GM21423 (cell line): Measurements from ENCODE around the gene DAGLA.

ENCODE experiments used
- ATAC-seq: cut with Tn5 transposase; IDR thresholded peaks from one replicate; pipeline ENCODE4 v1.9.1; 2021; ENCODE audit warnings: mild to moderate bottlenecking, moderate library complexity; ENCODE audit not compliant: unreplicated experiment

Gene DAGLA

GRCh38 chr11:61688365-61689163 lies 8.4 kb downstream of the DAGLA start:
- no peak for ATAC-seq

- no peak for ATAC-seq
These were observed 8.9 kb downstream of the DAGLA start for GRCh38 chr11:61689164-61689496.

- ATAC-seq, result no peak
These were observed 10.7 kb downstream of the DAGLA start for GRCh38 chr11:61690706-61691379.

GRCh38 chr11:61691380-61692156 lies 11.4 kb downstream of the DAGLA start:
- ATAC-seq, result no peak

GRCh38 chr11:61693922-61694601 lies 13.9 kb downstream of the DAGLA start:
- no peak for ATAC-seq

GRCh38 chr11:61694602-61694939 lies 14.4 kb downstream of the DAGLA start:
- no peak for ATAC-seq

GRCh38 chr11:61694946-61695706 lies 14.9 kb downstream of the DAGLA start:
- ATAC-seq, result no peak

GRCh38 chr11:61695917-61696316 lies 15.7 kb downstream of the DAGLA start:
- ATAC-seq, result peak; percentile 69

GRCh38 chr11:61696602-61697001 lies 16.4 kb downstream of the DAGLA start:
- no peak for ATAC-seq

GRCh38 chr11:61697078-61697502 lies 16.9 kb downstream of the DAGLA start:
- no peak for ATAC-seq

- ATAC-seq, result no peak
These were observed 17.6 kb downstream of the DAGLA start for GRCh38 chr11:61697764-61698163.

GRCh38 chr11:61698173-61698948 lies 18.2 kb downstream of the DAGLA start:
- ATAC-seq, result no peak

- ATAC-seq, result no peak
These were observed 19.6 kb downstream of the DAGLA start for GRCh38 chr11:61699737-61700160.

GRCh38 chr11:61700212-61700611 lies 20.0 kb downstream of the DAGLA start:
- no peak for ATAC-seq

- no peak for ATAC-seq
These were observed 20.5 kb downstream of the DAGLA start for GRCh38 chr11:61700720-61701119.

GRCh38 chr11:61701242-61701886 lies 21.2 kb downstream of the DAGLA start:
- ATAC-seq, result no peak

- ATAC-seq, result no peak
These were observed 22.6 kb downstream of the DAGLA start for GRCh38 chr11:61702701-61703312.

GRCh38 chr11:61704838-61705237 lies 24.6 kb downstream of the DAGLA start:
- no peak for ATAC-seq
